ENCODE results near the gene MARCHF11.

The MARCHF11 gene, protein sequence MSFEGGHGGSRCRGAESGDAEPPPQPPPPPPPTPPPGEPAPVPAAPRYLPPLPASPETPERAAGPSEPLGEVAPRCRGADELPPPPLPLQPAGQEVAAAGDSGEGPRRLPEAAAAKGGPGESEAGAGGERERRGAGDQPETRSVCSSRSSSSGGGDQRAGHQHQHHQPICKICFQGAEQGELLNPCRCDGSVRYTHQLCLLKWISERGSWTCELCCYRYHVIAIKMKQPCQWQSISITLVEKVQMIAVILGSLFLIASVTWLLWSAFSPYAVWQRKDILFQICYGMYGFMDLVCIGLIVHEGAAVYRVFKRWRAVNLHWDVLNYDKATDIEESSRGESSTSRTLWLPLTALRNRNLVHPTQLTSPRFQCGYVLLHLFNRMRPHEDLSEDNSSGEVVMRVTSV

DNA sequence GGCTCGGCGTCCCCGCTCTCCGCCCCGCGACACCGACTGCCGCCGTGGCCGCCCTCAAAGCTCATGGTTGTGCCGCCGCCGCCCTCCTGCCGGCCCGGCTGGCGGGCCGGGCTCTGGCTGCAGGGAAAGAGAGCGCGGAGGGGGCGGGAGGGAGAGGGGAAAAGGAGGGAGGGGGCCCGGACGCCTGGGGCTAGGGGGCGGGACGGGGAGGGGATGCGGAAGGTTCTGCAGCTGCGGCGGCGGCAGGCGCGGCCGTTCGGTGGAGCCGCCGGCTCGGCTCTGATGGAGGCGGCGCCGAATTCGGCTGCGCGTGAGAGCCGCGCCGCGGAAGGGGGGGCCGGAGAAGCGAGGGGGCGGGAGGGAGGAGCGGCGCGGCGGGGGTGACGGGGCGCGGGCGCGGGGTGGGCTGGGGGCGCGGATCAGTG lies at the start of gene MARCHF11:
MARCHF11 (minus strand) TSS at position 281 of the 425 bp plus-strand sequence; CDS start at position 65, 216 bp downstream.
- no peak within 1 kb of the TSS for H3K4me2 ChIP-seq
- no peaks in the 10 kb centered on the region for H3K27me3 ChIP-seq (ENCODE audit: insufficient read depth, low read depth)
- no peak within 1 kb of the TSS for H3K27ac ChIP-seq
- H4K20me1 ChIP-seq (ENCODE audit: insufficient read depth), result no peaks in the 10 kb centered on the region
- H3K4me1 ChIP-seq (ENCODE audit: low read depth, poor library complexity, severe bottlenecking), result no peaks in the 10 kb centered on the region
- H2AFZ ChIP-seq (ENCODE audit: low read depth), result no peak within 1 kb of the TSS
- H3K4me3 ChIP-seq (IDR thresholded peaks at IDR 0.05; ENCODE audit: insufficient read depth, low read depth, low read length), result no peak within 1 kb of the TSS
- TF ChIP-seq, protein P1, sequence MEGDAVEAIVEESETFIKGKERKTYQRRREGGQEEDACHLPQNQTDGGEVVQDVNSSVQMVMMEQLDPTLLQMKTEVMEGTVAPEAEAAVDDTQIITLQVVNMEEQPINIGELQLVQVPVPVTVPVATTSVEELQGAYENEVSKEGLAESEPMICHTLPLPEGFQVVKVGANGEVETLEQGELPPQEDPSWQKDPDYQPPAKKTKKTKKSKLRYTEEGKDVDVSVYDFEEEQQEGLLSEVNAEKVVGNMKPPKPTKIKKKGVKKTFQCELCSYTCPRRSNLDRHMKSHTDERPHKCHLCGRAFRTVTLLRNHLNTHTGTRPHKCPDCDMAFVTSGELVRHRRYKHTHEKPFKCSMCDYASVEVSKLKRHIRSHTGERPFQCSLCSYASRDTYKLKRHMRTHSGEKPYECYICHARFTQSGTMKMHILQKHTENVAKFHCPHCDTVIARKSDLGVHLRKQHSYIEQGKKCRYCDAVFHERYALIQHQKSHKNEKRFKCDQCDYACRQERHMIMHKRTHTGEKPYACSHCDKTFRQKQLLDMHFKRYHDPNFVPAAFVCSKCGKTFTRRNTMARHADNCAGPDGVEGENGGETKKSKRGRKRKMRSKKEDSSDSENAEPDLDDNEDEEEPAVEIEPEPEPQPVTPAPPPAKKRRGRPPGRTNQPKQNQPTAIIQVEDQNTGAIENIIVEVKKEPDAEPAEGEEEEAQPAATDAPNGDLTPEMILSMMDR (conservative IDR thresholded peaks at IDR 0.05; ENCODE audit: low read depth, low read length), result no peak
- no peaks in the 10 kb centered on the region for H3K36me3 ChIP-seq (ENCODE audit: insufficient read depth)
- no peaks in the 10 kb centered on the region for H3K79me2 ChIP-seq (ENCODE audit: insufficient read depth, low read depth)
- no peak within 1 kb of the TSS for H3K9ac ChIP-seq

DNA sequence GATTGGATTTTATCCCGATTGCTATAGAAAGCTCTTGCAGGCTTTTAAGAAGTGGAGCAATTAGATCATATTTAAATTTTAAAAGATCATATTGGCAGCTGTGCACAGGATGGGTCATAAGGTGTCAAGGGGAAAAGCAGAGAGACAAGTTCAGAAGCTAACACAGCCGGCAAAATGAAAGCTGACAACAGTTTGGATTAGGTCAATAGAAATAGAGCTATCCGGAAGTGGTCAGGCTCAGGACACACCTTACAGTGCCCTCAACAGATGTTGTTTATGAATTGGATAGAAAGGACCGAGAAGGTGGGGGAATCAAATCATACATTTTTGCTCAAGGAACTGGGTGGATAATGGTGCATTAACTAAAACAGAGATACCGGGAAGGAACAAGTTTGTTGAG lies 46.3 kb upstream of the MARCHF11 start:
- Histone ChIP-seq H3K9ac (no peak overlapping the region), H3K27ac (no peak overlapping the region), H3K4me1 (ENCODE audit: low read depth, poor library complexity, severe bottlenecking) (no peaks in the 10 kb centered on the region), H4K20me1 (ENCODE audit: insufficient read depth) (no peaks in the 10 kb centered on the region), H2AFZ (ENCODE audit: low read depth) (no peak overlapping the region), H3K27me3 (ENCODE audit: insufficient read depth, low read depth) (no peaks in the 10 kb centered on the region), H3K4me3 (IDR thresholded peaks at IDR 0.05; ENCODE audit: insufficient read depth, low read depth, low read length) (no peak overlapping the region), H3K79me2 (ENCODE audit: insufficient read depth, low read depth) (no peaks in the 10 kb centered on the region), H3K36me3 (ENCODE audit: insufficient read depth) (no peaks in the 10 kb centered on the region), H3K4me2 (no peak overlapping the region)
- TF ChIP-seq, protein P1 (conservative IDR thresholded peaks at IDR 0.05; ENCODE audit: low read depth, low read length), result no peak

DNA sequence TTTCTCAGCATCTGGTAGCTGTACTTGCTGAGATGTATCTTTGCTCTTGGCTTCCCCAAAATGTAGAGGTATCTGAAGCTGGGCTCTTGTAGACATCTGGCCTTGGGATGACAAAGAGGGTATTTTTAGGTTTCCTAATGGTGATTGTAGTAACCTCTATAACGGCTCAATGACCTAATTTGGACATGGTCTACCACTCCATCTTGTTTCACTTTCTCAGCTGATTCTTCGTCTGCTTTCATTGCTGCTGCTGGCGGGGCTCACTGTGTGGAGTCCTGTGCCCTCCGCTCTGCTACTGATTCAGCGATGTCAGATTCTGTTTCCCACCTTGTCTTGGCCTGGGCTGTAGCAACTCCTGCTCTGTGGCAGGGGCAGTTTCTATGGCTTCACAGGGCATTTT lies 12.7 kb upstream of the MARCHF11 start:
- Histone ChIP-seq H3K4me3 (IDR thresholded peaks at IDR 0.05; ENCODE audit: insufficient read depth, low read depth, low read length) (no peak overlapping the region), H2AFZ (ENCODE audit: low read depth) (peak overlapping the region; percentile 17; the same call in 1 of the 2 replicates), H3K27me3 (ENCODE audit: insufficient read depth, low read depth) (no peaks in the 10 kb centered on the region), H3K79me2 (ENCODE audit: insufficient read depth, low read depth) (no peaks in the 10 kb centered on the region), H3K9ac (no peak overlapping the region), H3K4me2 (no peak overlapping the region), H3K4me1 (ENCODE audit: low read depth, poor library complexity, severe bottlenecking) (peaks cover 9% of the 10 kb centered on the region), H3K27ac (0 out of 2 replicates have a peak overlapping the region, but pooled peaks have one; percentile 10), H4K20me1 (ENCODE audit: insufficient read depth) (no peaks in the 10 kb centered on the region), H3K36me3 (ENCODE audit: insufficient read depth) (no peaks in the 10 kb centered on the region)
- TF ChIP-seq, protein P1 (conservative IDR thresholded peaks at IDR 0.05; ENCODE audit: low read depth, low read length), result no peak

DNA sequence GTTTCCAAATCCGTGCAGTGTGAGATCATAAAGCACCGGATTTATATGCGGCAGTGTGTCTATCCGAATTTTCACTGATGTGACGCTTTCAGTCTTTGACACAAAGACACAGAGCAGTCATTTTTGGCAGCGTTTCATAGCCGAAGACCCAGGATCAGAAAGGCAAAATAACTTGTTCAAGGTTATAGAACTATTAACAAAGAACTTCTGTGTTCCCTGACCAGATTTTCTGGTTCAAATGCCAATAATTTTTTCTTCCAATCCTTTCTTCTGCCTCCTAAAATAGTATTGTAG lies 1.1 kb upstream of the MARCHF11 start:
- Histone ChIP-seq H3K4me3 (IDR thresholded peaks at IDR 0.05; ENCODE audit: insufficient read depth, low read depth, low read length) (no peak overlapping the region), H2AFZ (ENCODE audit: low read depth) (no peak overlapping the region), H3K79me2 (ENCODE audit: insufficient read depth, low read depth) (no peaks in the 10 kb centered on the region), H3K4me2 (no peak overlapping the region), H3K4me1 (ENCODE audit: low read depth, poor library complexity, severe bottlenecking) (no peaks in the 10 kb centered on the region), H3K36me3 (ENCODE audit: insufficient read depth) (no peaks in the 10 kb centered on the region), H4K20me1 (ENCODE audit: insufficient read depth) (no peaks in the 10 kb centered on the region), H3K27me3 (ENCODE audit: insufficient read depth, low read depth) (no peaks in the 10 kb centered on the region), H3K9ac (no peak overlapping the region), H3K27ac (no peak overlapping the region)
- TF ChIP-seq, protein P1 (conservative IDR thresholded peaks at IDR 0.05; ENCODE audit: low read depth, low read length), result no peak

Measured in KMS-11 (cell line).